K562 (cell line): ENCODE measurements around the gene CD48. TPM values are rescaled to one million over a fixed set of nuclear protein-coding genes. Genes with fewer than 3 reads are reported as not detected.

Experiments
- ATAC-seq: fragments of 200-7000 bp; cut with Tn5 transposase; 3 replicates; pipeline ENCODE4 v1.9.1; 2020; ENCODE audit warnings: moderate library complexity
- BruUV-seq: library from RNA; stranded (reverse); fragments of 400-500 nt; replicated peaks from 2 replicates; lab custom pipeline; 2021; lab: Mats Ljungman, UMichigan
- CTCF ChIA-PET: fragments of 300-600 bp; formaldehyde crosslinking; extraction: SDS; loops from one replicate; lab custom pipeline; 2021; ENCODE audit warnings: low intra/inter-chr PET ratio; lab: Yijun Ruan, JAX
- POLR2A ChIA-PET: fragments of 300-600, 350-650 bp; sonication (Branson Sonifier 250); formaldehyde crosslinking; extraction: SDS; loops from one replicate; lab custom pipeline; 2021; ENCODE audit warnings: antibody characterized with exemption, inconsistent platforms; lab: Yijun Ruan, JAX
- DNase-seq, 4 experiments: peaks; one replicate each; pipeline versions ENCODE4 v3.0.0 to v3.0.0-alpha.2; 2011 to 2018; ENCODE audit warnings: low spot score in 3 of 4, mixed read lengths in 3 of 4; ENCODE audit errors: extremely low read depth in 1 of 4
- FAIRE-seq: peaks from 2 replicates; lab custom pipeline; 2011; peaks lifted over from hg19 to GRCh38; lab: Jason Lieb, UNC
- H2AFZ ChIP-seq: 2 replicates; pipeline ENCODE4 v1.6.0; 2011; ENCODE audit warnings: low read depth, low read length, control low read depth, inconsistent platforms
- H3K27ac ChIP-seq: fragments of 200-600 bp; 3 replicates; pipeline ENCODE4 v1.8.0; 2011; ENCODE audit warnings: low read depth, mild to moderate bottlenecking, control low read depth, inconsistent platforms, low read length, moderate library complexity, mixed read lengths; ENCODE audit errors: extremely low read depth
- H3K27me3 ChIP-seq, 2 experiments: fragments of 300-600 bp in 1 of 2; 2 replicates in 1 of 2; 3 replicates in 1 of 2; pipeline versions ENCODE4 v1.6.0 to v1.8.0; 2011; ENCODE audit warnings: inconsistent platforms in 2 of 2, low read length in 2 of 2, mild to moderate bottlenecking in 1 of 2, mixed read lengths in 1 of 2, moderate library complexity in 1 of 2; ENCODE audit not compliant: control insufficient read depth in 2 of 2, insufficient read depth in 2 of 2
- H3K36me3 ChIP-seq: fragments of 300-600 bp; 3 replicates; pipeline ENCODE4 v1.8.0; 2011; ENCODE audit warnings: mild to moderate bottlenecking, low read length, inconsistent platforms; ENCODE audit not compliant: control insufficient read depth, insufficient read depth
- H3K4me1 ChIP-seq, 2 experiments: fragments of 200-600 bp in 1 of 2; replicated peaks in 1 of 2; 2 replicates in 1 of 2; 3 replicates in 1 of 2; pipeline versions ENCODE4 v1.5.1 to v1.8.0; 2011; ENCODE audit warnings: inconsistent platforms in 2 of 2, low read length in 2 of 2, mild to moderate bottlenecking in 1 of 2, mixed read lengths in 1 of 2, moderate library complexity in 1 of 2; ENCODE audit not compliant: control insufficient read depth in 2 of 2, insufficient read depth in 2 of 2
- H3K4me2 ChIP-seq: 2 replicates; pipeline ENCODE4 v1.6.1; 2011; ENCODE audit warnings: low read length, control low read depth, inconsistent platforms, mixed read lengths; ENCODE audit not compliant: insufficient read depth
- H3K4me3 ChIP-seq: fragments of 200-600 bp; sonication (generic), shearing (Covaris generic); 2 replicates; pipeline ENCODE4 v1.5.1; 2016; ENCODE audit warnings: control low read depth, inconsistent platforms
- H3K79me2 ChIP-seq: fragments of 200-600 bp; 3 replicates; pipeline ENCODE4 v1.8.0; 2011; ENCODE audit warnings: low read length, inconsistent platforms; ENCODE audit not compliant: control insufficient read depth, insufficient read depth
- H3K9ac ChIP-seq, 2 experiments: 2 replicates each; pipeline versions ENCODE4 v1.6.0 to v1.6.1; 2011; ENCODE audit warnings: low read depth in 2 of 2, low read length in 2 of 2, control low read depth in 1 of 2, inconsistent platforms in 1 of 2, mild to moderate bottlenecking in 1 of 2, mixed read lengths in 1 of 2; ENCODE audit not compliant: insufficient read depth in 1 of 2
- H3K9me1 ChIP-seq: one replicate; pipeline ENCODE4 v1.6.0; 2011; ENCODE audit warnings: inconsistent platforms, mild to moderate bottlenecking, low read length, moderate library complexity; ENCODE audit not compliant: control insufficient read depth, insufficient read depth
- H3K9me3 ChIP-seq: replicated peaks from 2 replicates; pipeline ENCODE4 v1.5.1; 2011; ENCODE audit warnings: low read depth, low read length, inconsistent platforms; ENCODE audit not compliant: control insufficient read depth, insufficient read depth
- H4K20me1 ChIP-seq: replicated peaks from 2 replicates; pipeline ENCODE4 v1.6.1; 2011; ENCODE audit warnings: low read length, inconsistent platforms, mixed read lengths; ENCODE audit not compliant: control insufficient read depth, insufficient read depth
- CBX2 ChIP-seq: fragments of 200-600 bp; sonication (generic); IDR thresholded peaks from one replicate; pipeline ENCODE4 v1.6.1; 2012; ENCODE audit warnings: mild to moderate bottlenecking, low read length, inconsistent platforms; ENCODE audit not compliant: insufficient read depth, poor library complexity, severe bottlenecking
- CREM ChIP-seq: IDR thresholded peaks from 2 replicates; pipeline ENCODE4 v1.6.1; 2014; ENCODE audit warnings: antibody characterized with exemption, low read depth
- FOSL1 ChIP-seq: fragments of 200-800 bp; sonication (Bioruptor generic); conservative IDR thresholded peaks from 2 replicates; pipeline ENCODE4 v1.6.1; 2016; ENCODE audit warnings: missing genetic modification characterization, missing compliant biosample characterization
- GABPB1 ChIP-seq: sonication (generic); formaldehyde crosslinking; IDR thresholded peaks from 2 replicates; pipeline ENCODE4 v1.8.0; 2022; ENCODE audit warnings: mild to moderate bottlenecking, missing genetic modification reagents
- PHB2 ChIP-seq: fragments of 450-650 bp; IDR thresholded peaks from 2 replicates; pipeline ENCODE4 v1.6.1; 2017; ENCODE audit warnings: low read depth
- SRSF3 ChIP-seq: fragments of 200-400 bp; formaldehyde crosslinking; IDR thresholded peaks from 2 replicates; pipeline ENCODE4 v1.6.1; 2016; ENCODE audit warnings: mild to moderate bottlenecking, low read length, moderate library complexity; ENCODE audit not compliant: insufficient read depth
- ZNF143 ChIP-seq: sonication (generic); formaldehyde crosslinking; IDR thresholded peaks from 2 replicates; pipeline ENCODE4 v1.9.0; 2022; ENCODE audit warnings: mild to moderate bottlenecking, missing genetic modification reagents
- in situ Hi-C: fragments of 300-500 bp; cut with MboI; formaldehyde crosslinking; loops from 4 replicates; pipeline ENCODE4 v1.15.0; 2018; ENCODE audit warnings: inconsistent platforms, mixed read lengths
- intact Hi-C: fragments of 100-400 bp; cut with micrococcal nuclease; formaldehyde crosslinking; loops from 2 replicates; pipeline ENCODE4 v1.14.2; 2022
- polyA plus RNA-seq, 8 experiments: library from polyadenylated mRNA; depleted of rRNA in 4 of 8; stranded (reverse) in 5 of 8; unstranded in 3 of 8; fragments of >200 nt; fragmentation: Nextera tagmentation in 2 of 8; fragmentation: Illumina TruSeq in 1 of 8; extraction: Ambion mirVana in 2 of 8; extraction: Trizol in 1 of 8; gene quantifications; 2 replicates each; pipeline versions ENCODE4 v1.2.1 to v1.2.3, GENCODE V29; 2011 to 2014; ENCODE audit warnings: inconsistent platforms in 1 of 8, missing spikeins in 1 of 8
- total RNA-seq, 7 experiments: library from RNA; depleted of rRNA in 6 of 7; stranded (reverse); fragments of >200 nt in 6 of 7; fragmentation: Illumina TruSeq in 2 of 7; extraction: Trizol in 2 of 7; gene quantifications; 2 replicates each; pipeline versions ENCODE4 v1.2.1 to v1.2.3, GENCODE V29; 2011 to 2021; ENCODE audit warnings: low replicate concordance in 1 of 7
- TF ChIP-seq, protein P1 (sequence below): sonication (generic); formaldehyde crosslinking; IDR thresholded peaks from 2 replicates; pipeline ENCODE4 v1.8.0; 2022; ENCODE audit warnings: mild to moderate bottlenecking, missing genetic modification reagents, borderline replicate concordance
- TF ChIP-seq, protein P2 (sequence below): fragments of 200-600 bp; sonication (generic); IDR thresholded peaks from one replicate; pipeline ENCODE4 v1.6.1; 2012; ENCODE audit warnings: mild to moderate bottlenecking, low read depth, low read length, inconsistent platforms

Gene CD48
- total and polyA plus RNA-seq, 9 of the 15 experiments (the other 6 are each of a cell fraction or from before 2014, with no cell fraction given): 0.10 to 0.42 (median 0.29) TPM; not detected in 3

DNA sequence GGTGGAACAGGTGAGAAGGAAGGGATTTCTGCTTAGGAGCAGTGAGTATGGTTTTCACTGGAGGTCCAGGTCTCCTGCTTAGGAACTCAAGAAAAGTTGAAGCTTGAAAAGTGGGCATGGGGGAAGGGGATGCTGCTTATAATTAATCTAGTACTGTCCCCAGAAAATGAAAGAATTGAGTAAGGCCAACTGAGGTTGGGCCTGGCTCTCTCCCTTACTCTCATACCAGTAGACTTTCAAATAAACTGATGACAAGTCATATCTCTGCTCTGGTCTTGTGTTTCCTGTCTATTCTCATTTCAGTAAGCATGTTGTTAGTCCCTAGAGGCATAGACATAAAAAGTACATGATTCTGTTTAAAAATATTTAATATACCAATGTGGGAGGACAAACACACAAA, 26.4 kb downstream of the CD48 start:
- Histone ChIP-seq H2AFZ (no peak overlapping the region), H3K27me3 (no peaks in the 10 kb centered on the region), H3K9ac (no peak overlapping the region), H4K20me1 (peaks cover 5% of the 10 kb centered on the region; the same call in 1 of the 2 replicates), H3K79me2 (no peaks in the 10 kb centered on the region), H3K36me3 (no peaks in the 10 kb centered on the region), H3K4me2 (no peak overlapping the region), H3K9me3 (no peaks in the 10 kb centered on the region), H3K27ac (no peak overlapping the region), H3K9me1 (no peaks in the 10 kb centered on the region), H3K4me3 (no peak overlapping the region), H3K4me1 (peaks cover 0 to 2% of the 10 kb centered on the region in 2 experiments; a peak in 2 of 5 replicates)
- no peak for DNase-seq
- no TSS peak for BruUV-seq
- FAIRE-seq: no peak
- POLR2A ChIA-PET: interaction anchor here (0.7 to 1.1 kb wide), 2 partner anchors 15 to 29 kb away, joined by 3 read pairs; no protein-coding TSS in a partner anchor
- in situ Hi-C loops (no loop called here), intact Hi-C loops (no loop called here)
- CTCF ChIA-PET: interaction anchor here (0.6 kb wide), 1 partner anchor 257 kb away, joined by 4 read pairs; no protein-coding TSS in a partner anchor
- ATAC-seq: no peak
- TF ChIP-seq CREM: no peak
- no peak for TF ChIP-seq SRSF3
- no peak for TF ChIP-seq GABPB1 (CRISPR knock-in tag)
- no peak for TF ChIP-seq FOSL1 (tag)
- TF ChIP-seq, protein P1, sequence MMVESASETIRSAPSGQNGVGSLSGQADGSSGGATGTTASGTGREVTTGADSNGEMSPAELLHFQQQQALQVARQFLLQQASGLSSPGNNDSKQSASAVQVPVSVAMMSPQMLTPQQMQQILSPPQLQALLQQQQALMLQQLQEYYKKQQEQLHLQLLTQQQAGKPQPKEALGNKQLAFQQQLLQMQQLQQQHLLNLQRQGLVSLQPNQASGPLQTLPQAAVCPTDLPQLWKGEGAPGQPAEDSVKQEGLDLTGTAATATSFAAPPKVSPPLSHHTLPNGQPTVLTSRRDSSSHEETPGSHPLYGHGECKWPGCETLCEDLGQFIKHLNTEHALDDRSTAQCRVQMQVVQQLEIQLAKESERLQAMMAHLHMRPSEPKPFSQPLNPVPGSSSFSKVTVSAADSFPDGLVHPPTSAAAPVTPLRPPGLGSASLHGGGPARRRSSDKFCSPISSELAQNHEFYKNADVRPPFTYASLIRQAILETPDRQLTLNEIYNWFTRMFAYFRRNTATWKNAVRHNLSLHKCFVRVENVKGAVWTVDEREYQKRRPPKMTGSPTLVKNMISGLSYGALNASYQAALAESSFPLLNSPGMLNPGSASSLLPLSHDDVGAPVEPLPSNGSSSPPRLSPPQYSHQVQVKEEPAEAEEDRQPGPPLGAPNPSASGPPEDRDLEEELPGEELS (CRISPR knock-in tag): no peak
- no peak for TF ChIP-seq PHB2
- no peak for TF ChIP-seq CBX2
- TF ChIP-seq ZNF143 (CRISPR knock-in tag): no peak
- TF ChIP-seq, protein P2, sequence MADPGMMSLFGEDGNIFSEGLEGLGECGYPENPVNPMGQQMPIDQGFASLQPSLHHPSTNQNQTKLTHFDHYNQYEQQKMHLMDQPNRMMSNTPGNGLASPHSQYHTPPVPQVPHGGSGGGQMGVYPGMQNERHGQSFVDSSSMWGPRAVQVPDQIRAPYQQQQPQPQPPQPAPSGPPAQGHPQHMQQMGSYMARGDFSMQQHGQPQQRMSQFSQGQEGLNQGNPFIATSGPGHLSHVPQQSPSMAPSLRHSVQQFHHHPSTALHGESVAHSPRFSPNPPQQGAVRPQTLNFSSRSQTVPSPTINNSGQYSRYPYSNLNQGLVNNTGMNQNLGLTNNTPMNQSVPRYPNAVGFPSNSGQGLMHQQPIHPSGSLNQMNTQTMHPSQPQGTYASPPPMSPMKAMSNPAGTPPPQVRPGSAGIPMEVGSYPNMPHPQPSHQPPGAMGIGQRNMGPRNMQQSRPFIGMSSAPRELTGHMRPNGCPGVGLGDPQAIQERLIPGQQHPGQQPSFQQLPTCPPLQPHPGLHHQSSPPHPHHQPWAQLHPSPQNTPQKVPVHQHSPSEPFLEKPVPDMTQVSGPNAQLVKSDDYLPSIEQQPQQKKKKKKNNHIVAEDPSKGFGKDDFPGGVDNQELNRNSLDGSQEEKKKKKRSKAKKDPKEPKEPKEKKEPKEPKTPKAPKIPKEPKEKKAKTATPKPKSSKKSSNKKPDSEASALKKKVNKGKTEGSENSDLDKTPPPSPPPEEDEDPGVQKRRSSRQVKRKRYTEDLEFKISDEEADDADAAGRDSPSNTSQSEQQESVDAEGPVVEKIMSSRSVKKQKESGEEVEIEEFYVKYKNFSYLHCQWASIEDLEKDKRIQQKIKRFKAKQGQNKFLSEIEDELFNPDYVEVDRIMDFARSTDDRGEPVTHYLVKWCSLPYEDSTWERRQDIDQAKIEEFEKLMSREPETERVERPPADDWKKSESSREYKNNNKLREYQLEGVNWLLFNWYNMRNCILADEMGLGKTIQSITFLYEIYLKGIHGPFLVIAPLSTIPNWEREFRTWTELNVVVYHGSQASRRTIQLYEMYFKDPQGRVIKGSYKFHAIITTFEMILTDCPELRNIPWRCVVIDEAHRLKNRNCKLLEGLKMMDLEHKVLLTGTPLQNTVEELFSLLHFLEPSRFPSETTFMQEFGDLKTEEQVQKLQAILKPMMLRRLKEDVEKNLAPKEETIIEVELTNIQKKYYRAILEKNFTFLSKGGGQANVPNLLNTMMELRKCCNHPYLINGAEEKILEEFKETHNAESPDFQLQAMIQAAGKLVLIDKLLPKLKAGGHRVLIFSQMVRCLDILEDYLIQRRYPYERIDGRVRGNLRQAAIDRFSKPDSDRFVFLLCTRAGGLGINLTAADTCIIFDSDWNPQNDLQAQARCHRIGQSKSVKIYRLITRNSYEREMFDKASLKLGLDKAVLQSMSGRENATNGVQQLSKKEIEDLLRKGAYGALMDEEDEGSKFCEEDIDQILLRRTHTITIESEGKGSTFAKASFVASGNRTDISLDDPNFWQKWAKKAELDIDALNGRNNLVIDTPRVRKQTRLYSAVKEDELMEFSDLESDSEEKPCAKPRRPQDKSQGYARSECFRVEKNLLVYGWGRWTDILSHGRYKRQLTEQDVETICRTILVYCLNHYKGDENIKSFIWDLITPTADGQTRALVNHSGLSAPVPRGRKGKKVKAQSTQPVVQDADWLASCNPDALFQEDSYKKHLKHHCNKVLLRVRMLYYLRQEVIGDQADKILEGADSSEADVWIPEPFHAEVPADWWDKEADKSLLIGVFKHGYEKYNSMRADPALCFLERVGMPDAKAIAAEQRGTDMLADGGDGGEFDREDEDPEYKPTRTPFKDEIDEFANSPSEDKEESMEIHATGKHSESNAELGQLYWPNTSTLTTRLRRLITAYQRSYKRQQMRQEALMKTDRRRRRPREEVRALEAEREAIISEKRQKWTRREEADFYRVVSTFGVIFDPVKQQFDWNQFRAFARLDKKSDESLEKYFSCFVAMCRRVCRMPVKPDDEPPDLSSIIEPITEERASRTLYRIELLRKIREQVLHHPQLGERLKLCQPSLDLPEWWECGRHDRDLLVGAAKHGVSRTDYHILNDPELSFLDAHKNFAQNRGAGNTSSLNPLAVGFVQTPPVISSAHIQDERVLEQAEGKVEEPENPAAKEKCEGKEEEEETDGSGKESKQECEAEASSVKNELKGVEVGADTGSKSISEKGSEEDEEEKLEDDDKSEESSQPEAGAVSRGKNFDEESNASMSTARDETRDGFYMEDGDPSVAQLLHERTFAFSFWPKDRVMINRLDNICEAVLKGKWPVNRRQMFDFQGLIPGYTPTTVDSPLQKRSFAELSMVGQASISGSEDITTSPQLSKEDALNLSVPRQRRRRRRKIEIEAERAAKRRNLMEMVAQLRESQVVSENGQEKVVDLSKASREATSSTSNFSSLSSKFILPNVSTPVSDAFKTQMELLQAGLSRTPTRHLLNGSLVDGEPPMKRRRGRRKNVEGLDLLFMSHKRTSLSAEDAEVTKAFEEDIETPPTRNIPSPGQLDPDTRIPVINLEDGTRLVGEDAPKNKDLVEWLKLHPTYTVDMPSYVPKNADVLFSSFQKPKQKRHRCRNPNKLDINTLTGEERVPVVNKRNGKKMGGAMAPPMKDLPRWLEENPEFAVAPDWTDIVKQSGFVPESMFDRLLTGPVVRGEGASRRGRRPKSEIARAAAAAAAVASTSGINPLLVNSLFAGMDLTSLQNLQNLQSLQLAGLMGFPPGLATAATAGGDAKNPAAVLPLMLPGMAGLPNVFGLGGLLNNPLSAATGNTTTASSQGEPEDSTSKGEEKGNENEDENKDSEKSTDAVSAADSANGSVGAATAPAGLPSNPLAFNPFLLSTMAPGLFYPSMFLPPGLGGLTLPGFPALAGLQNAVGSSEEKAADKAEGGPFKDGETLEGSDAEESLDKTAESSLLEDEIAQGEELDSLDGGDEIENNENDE: no peak
